ENCODE data around the gene ZCCHC2.

Gene ZCCHC2

DNA sequence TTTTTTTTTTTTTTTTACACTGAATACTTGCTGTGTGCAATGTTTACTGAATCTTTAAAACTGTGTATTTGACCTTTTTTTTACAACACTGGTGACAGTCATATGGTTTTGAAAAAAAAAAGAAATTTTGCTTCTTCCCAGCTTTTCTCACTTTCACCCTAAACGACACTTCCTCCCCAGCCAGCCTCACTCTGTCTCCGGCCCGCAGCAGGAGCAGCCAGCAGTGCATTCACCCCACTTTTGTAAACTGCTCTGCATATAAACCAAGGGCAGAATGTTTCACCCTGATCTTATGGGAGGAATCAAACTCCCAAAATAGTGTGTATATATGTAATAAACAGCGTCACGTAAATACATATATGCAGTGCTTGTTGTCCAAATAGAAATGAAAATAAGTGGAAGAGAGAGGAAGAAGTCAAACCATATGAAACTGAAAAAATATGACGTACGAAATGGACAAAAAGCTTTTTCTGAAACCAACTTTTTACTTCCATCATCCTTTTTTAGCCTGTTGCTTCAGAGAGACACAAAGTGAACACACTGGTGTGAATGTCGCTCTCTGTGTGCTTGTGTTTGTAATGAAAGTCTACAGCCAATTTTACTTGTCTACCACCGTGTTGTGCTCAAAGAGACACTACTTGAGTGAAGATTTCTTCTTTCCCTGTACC is 54.2 kb downstream of the ZCCHC2 start:
- TF ChIP-seq EZH2 (IDR thresholded peaks at IDR 0.05; ENCODE audit: borderline replicate concordance, low read length) = no peak
- TF ChIP-seq, protein P1, sequence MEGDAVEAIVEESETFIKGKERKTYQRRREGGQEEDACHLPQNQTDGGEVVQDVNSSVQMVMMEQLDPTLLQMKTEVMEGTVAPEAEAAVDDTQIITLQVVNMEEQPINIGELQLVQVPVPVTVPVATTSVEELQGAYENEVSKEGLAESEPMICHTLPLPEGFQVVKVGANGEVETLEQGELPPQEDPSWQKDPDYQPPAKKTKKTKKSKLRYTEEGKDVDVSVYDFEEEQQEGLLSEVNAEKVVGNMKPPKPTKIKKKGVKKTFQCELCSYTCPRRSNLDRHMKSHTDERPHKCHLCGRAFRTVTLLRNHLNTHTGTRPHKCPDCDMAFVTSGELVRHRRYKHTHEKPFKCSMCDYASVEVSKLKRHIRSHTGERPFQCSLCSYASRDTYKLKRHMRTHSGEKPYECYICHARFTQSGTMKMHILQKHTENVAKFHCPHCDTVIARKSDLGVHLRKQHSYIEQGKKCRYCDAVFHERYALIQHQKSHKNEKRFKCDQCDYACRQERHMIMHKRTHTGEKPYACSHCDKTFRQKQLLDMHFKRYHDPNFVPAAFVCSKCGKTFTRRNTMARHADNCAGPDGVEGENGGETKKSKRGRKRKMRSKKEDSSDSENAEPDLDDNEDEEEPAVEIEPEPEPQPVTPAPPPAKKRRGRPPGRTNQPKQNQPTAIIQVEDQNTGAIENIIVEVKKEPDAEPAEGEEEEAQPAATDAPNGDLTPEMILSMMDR (IDR thresholded peaks at IDR 0.05; ENCODE audit: low read length) = no peak
- peaks cover 31% of the 10 kb centered on the region for H3K4me1 ChIP-seq (ENCODE audit: insufficient read depth, low read length, severe bottlenecking)
- H3K9me3 ChIP-seq (ENCODE audit: low read length) = no peaks in the 10 kb centered on the region
- peak overlapping the region; percentile 29; the same call in 1 of the 2 replicates for H3K9ac ChIP-seq (ENCODE audit: low read length)
- H3K27me3 ChIP-seq (ENCODE audit: insufficient read depth, low read length) = no peaks in the 10 kb centered on the region
- H2AFZ ChIP-seq (ENCODE audit: low read length) = 0 out of 2 replicates have a peak overlapping the region, but pooled peaks have one; percentile 13
- no peaks in the 10 kb centered on the region for H3F3A ChIP-seq (ENCODE audit: insufficient read depth, low read length)
- no peaks in the 10 kb centered on the region for H3K9me2 ChIP-seq (ENCODE audit: low read depth, low read length)
- H3K4me3 ChIP-seq (ENCODE audit: low read depth, low read length, poor library complexity, severe bottlenecking) = peak overlapping the region; percentile 43
- no peaks in the 10 kb centered on the region for H4K20me1 ChIP-seq (ENCODE audit: insufficient read depth, low read length)
- H3K79me2 ChIP-seq (ENCODE audit: insufficient read depth, low read length) = no peaks in the 10 kb centered on the region
- peak overlapping the region; percentile 57 for H3K27ac ChIP-seq (ENCODE audit: low read depth, low read length, poor library complexity, severe bottlenecking)
- H3K4me2 ChIP-seq (ENCODE audit: low read length) = peak overlapping the region; percentile 69
- peaks cover 37% of the 10 kb centered on the region for H3K36me3 ChIP-seq (ENCODE audit: insufficient read depth, low read length)

- Histone ChIP-seq H3K4me3 (ENCODE audit: low read depth, low read length, poor library complexity, severe bottlenecking) (peak overlapping the region; percentile 43), H3K36me3 (ENCODE audit: insufficient read depth, low read length) (peaks cover 34% of the 10 kb centered on the region), H4K20me1 (ENCODE audit: insufficient read depth, low read length) (no peaks in the 10 kb centered on the region), H3K9me3 (ENCODE audit: low read length) (no peaks in the 10 kb centered on the region), H3F3A (ENCODE audit: insufficient read depth, low read length) (no peaks in the 10 kb centered on the region), H3K27me3 (ENCODE audit: insufficient read depth, low read length) (no peaks in the 10 kb centered on the region), H3K4me2 (ENCODE audit: low read length) (peak overlapping the region; percentile 69), H2AFZ (ENCODE audit: low read length) (no peak overlapping the region), H3K79me2 (ENCODE audit: insufficient read depth, low read length) (no peaks in the 10 kb centered on the region), H3K27ac (ENCODE audit: low read depth, low read length, poor library complexity, severe bottlenecking) (peak overlapping the region; percentile 57), H3K4me1 (ENCODE audit: insufficient read depth, low read length, severe bottlenecking) (peaks cover 31% of the 10 kb centered on the region), H3K9ac (ENCODE audit: low read length) (peak overlapping the region; percentile 29; the same call in 1 of the 2 replicates), H3K9me2 (ENCODE audit: low read depth, low read length) (no peaks in the 10 kb centered on the region)
- no peak for TF ChIP-seq EZH2 (IDR thresholded peaks at IDR 0.05; ENCODE audit: borderline replicate concordance, low read length)
Measured at GRCh38 chr18:62577765-62578164, 54.9 kb downstream of the ZCCHC2 start.

- H3F3A ChIP-seq (ENCODE audit: insufficient read depth, low read length) = no peaks in the 10 kb centered on the region
- H3K79me2 ChIP-seq (ENCODE audit: insufficient read depth, low read length) = no peaks in the 10 kb centered on the region
- H3K9me3 ChIP-seq (ENCODE audit: low read length) = no peaks in the 10 kb centered on the region
- TF ChIP-seq, protein P1 (IDR thresholded peaks at IDR 0.05; ENCODE audit: low read length) = no peak
- TF ChIP-seq EZH2 (IDR thresholded peaks at IDR 0.05; ENCODE audit: borderline replicate concordance, low read length) = no peak
- H3K9me2 ChIP-seq (ENCODE audit: low read depth, low read length) = no peaks in the 10 kb centered on the region
- no peaks in the 10 kb centered on the region for H4K20me1 ChIP-seq (ENCODE audit: insufficient read depth, low read length)
- no peak overlapping the region for H2AFZ ChIP-seq (ENCODE audit: low read length)
- peaks cover 31% of the 10 kb centered on the region for H3K36me3 ChIP-seq (ENCODE audit: insufficient read depth, low read length)
- H3K4me3 ChIP-seq (ENCODE audit: low read depth, low read length, poor library complexity, severe bottlenecking) = no peak overlapping the region
- H3K4me1 ChIP-seq (ENCODE audit: insufficient read depth, low read length, severe bottlenecking) = peaks cover 40% of the 10 kb centered on the region
- H3K27me3 ChIP-seq (ENCODE audit: insufficient read depth, low read length) = no peaks in the 10 kb centered on the region
- no peak overlapping the region for H3K4me2 ChIP-seq (ENCODE audit: low read length)
- H3K9ac ChIP-seq (ENCODE audit: low read length) = no peak overlapping the region
- H3K27ac ChIP-seq (ENCODE audit: low read depth, low read length, poor library complexity, severe bottlenecking) = no peak overlapping the region
Measured at GRCh38 chr18:62578980-62579511, 56.2 kb downstream of the ZCCHC2 start.

Measured in OCI-LY1 (cell line).